NCI-H524 (cell line): ENCODE measurements around the gene THAP12.
"Not testable (repeated sequence)": the region's sequence is repeated elsewhere in the genome, so short reads cannot be mapped to it uniquely, and the experiment has no call there.

Experiments used
- DNase-seq, 2 experiments: peaks; one replicate each; lab custom pipeline; 2025; lab: John Stamatoyannopoulos, UW

Gene THAP12, protein sequence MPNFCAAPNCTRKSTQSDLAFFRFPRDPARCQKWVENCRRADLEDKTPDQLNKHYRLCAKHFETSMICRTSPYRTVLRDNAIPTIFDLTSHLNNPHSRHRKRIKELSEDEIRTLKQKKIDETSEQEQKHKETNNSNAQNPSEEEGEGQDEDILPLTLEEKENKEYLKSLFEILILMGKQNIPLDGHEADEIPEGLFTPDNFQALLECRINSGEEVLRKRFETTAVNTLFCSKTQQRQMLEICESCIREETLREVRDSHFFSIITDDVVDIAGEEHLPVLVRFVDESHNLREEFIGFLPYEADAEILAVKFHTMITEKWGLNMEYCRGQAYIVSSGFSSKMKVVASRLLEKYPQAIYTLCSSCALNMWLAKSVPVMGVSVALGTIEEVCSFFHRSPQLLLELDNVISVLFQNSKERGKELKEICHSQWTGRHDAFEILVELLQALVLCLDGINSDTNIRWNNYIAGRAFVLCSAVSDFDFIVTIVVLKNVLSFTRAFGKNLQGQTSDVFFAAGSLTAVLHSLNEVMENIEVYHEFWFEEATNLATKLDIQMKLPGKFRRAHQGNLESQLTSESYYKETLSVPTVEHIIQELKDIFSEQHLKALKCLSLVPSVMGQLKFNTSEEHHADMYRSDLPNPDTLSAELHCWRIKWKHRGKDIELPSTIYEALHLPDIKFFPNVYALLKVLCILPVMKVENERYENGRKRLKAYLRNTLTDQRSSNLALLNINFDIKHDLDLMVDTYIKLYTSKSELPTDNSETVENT

DNA sequence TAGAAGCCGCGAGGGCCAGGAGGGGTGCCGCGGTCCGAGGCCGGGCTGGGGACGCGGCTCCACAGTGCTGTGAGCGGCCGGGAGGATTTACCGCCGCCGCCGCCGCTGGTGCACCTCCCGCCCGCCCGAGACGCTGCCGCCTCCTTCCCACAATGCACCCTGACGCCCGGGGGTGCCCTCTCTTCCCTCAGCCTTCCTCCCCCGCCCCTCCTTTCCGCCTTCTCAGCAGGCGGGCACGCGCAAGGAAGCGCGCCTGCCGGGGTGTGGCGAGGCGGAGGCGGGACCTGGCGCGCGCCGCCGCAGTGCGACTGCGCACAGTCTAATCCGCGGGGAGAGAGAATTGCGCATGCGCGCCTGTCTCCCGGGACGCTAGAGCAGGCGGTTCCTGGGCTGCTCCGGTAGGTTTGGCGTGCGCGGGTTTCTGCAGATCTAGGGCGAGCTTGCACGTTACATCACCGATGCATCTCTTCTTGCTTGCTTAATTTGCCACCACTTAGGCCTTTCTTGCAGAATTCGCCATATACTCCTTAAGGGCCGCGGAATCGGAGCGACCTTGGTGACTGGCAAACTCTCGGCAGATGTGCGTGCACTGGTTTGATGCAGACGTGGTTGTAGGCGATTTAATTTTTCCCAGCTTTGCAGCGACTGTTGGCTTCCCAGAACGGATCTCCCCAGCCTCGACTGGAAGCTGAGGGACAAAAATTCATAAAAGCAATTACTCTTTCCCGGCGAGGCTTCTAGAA, at the start of gene THAP12, which contains the start of gene GVQW3:
TSS of gene THAP12 (minus strand) at position 156 of the 743 bp plus-strand sequence. CDS start 296 bp downstream, outside the sequence.
TSS of gene GVQW3 (plus strand) at position 347 of the 743 bp plus-strand sequence. CDS start 506 bp downstream, outside the sequence.
- peak; percentile 95 to 96 for DNase-seq

DNA sequence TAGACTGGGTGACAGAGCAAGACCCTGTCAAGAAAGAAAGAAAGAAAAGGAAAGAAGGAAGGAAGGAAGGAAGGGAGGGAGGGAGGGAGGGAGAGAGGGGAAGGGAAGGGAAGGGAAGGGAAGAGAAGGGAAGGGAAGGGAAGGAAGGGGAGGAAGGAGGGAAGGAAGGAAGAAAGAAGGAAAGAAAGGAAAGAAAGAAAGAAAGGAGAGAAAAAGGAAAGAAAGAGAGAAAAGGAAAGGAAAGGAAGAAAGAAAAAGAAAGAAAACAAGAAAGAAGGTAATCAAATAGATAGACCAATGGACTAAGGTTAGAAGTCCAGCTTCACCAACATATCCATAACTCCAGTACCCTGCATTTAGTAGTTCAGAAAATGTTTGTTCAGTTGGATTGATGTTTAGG, 45.7 kb upstream of the THAP12 start:
- no peak for DNase-seq

DNA sequence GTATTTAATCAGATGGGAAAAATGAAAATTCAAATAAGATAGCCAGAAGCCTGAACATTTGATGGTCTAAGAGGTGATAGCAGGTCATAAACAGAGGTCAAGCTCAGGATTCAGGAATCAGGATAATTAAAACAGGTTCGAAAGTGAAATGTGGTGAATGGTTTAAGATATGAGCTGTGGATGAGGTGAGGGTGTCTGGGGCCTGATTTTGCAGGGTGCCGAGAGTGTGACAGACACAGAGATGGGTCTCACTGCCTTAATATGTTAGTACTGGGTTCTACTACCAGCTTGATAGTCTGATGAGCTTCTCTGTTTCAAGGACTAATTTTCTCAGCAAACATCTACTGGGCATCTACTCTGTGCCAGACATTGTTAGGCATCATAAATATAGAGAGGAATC, 44.0 kb upstream of the THAP12 start:
- DNase-seq, result no peak

DNA sequence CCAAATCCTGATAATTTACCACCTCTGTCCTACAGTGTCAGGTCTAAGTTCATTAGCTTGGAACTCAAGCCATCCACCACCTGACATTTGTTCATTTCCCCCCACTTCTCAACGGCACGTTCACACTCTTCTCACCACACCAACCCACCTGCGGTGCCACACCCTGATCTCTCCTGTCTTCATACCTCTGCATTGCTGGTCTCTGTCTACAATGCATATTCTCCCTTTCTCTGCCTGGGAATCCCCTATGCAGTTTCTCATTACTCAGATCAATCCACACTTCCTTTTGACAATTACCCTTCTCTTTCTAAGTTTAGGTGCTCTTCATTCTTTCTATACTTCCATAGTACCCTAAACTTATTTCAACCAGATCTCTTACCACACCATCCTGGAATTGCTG, 43.4 kb upstream of the THAP12 start:
- no peak for DNase-seq

DNA sequence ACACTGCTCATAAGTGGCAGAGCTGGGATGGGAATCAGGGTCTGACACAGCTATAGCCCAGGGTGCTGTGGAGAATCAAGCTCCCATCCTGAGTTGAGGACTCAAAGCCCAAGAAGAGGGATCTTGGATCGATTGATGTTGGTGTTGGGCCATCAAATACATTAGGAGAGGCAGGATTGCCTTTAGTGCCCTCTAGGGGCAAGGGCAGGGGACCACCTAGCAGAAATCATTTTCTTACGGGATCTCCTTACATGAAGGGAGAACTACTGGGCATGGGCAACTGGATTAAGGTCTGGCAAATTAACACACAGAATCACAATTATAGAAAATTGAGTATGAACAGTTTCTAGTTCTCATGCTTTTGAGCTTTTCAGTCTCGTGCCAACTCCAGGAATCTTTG, 39.0 kb upstream of the THAP12 start:
- DNase-seq, result peak in 1 of 2 experiments; percentile 18

DNA sequence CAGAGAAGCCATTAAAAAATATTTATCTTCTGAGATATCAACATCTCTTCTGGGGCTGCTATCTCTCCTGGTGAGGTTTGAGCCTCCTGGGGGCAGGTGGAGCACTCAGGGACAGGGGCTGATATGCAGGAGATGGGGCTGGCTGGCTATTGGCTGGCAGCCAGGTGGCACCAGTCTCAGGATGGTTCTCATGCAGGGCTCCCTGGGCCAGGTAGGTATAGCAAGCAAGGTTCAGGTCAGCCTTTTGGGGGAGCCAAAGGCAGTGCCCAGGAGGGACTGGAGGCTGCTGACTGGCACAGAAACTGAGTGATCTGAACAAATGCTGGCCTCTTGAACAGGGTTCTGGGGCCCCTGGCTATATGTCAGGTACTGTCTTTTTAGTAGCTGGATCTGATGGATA, 34.1 kb upstream of the THAP12 start:
- no peak for DNase-seq

DNA sequence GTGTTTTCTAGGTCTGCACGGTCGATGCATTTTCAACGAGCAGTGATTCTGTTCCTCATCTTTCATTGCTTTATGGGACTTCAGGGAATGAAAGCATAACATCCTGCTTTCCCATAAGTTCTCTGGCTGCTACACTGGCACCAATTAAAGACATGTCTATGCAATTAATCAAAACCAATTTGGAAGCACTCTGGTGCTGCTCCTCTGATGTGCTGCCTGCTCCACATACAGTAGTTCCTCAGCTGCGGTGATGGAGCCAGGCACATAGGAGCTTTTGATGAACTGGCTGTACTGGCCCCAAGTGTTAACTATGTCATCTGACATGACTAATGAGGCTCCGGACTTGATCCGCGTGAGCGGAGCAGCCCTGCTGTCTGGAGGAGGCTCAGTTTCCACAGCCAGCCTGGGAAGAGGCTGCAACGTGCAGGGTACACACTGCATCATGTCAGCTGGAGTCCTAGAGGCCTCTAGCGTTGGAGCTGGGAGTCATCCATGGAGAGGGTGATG, 30.0 kb upstream of the THAP12 start:
- no peak for DNase-seq

DNA sequence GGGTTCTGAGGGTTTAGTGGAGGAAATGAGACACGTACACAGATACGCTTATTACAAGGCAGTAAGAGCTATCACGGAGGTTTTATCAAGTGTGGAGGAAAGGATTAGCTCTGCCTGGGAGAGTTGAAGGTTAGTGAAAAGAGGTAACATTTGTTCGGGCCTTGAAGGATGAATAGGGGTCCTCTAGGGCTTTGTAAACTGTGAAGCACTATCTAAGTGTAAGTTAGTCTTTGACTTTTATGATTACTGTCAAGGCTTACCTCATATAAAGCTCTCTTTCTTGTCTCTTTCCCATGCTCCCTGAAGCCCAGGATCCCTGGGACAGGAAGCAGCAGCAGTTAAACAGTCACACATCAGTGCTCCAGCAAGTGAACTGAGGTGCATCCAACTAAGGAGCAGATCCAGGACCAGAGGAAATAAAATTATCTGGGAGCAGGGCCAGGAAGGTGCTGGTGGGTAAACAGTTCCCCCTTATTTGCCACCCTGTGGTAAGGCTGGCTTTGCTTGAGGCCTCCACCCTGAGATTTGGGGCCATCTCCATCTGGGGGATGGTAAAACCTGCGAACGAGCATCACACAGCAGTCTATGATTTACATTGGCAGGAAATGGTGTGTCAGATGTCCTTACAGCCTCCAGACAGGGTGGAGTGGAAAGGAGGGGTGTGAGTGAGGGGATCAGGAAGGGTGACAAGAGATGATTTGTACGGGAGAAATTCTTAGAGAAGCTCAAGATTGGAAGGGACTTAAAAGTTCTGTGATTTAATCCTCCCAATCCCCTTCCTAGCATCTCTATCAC, 27.4 kb upstream of the THAP12 start:
- peak in 1 of 2 experiments; percentile 45 for DNase-seq

DNA sequence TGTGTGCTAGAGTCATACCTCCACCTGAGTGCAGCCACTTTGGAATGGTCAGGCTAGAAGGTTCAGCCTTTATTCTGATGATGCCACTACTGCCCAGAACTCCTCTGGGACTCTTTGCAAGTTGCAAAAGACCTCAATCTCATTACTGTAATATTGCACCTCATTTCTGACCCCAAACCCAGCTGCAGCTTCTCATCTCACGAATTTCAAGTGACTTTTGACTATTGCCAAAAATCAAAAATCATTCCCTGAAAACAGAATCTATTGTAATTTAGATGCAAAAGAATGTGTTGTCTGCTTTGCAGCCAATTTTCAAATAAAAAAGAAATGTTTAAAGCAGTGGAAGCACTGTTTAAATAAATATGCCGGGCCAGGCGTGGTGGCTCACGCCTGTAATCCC, 25.4 kb upstream of the THAP12 start:
- DNase-seq, result no peak

DNA sequence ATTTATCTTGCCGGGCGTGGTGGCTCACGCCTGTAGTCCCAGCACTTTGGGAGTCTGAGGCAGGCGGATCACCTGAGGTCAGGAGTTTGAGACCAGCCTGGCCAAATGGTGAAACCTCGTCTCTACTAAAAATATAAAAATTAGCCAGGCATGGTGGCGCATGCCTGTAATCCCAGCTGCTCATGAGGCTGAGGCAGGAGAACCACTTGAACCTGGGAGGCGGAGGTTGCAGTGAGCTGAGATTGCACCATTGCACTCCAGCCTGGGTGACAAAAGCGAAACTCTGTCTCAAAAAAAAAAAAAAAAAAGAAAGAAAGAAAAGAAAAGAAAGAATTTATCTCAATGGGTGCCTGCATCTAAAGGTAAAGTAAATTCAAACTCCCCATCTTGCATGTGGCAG, 20.6 kb upstream of the THAP12 start:
- not testable (repeated sequence) for DNase-seq

DNA sequence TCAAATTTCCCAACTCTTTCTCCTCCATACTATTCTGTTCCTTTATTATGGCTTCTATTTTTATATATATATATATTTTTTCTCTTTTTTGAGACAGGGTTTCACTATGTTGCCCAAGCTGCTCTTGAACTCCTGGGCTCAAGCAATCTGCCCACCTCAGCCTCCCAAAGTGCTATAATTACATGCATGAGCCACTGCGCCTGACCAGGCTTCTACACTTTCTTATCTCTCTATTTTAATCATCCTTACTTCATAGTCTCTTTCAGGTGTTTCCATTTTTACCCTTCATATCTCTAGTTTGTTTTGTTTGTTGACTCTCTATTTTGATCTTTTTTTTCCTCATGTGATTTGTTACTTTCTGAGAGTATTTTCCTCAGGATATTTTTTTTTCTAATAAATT, 20.0 kb upstream of the THAP12 start:
- DNase-seq, result no peak

DNA sequence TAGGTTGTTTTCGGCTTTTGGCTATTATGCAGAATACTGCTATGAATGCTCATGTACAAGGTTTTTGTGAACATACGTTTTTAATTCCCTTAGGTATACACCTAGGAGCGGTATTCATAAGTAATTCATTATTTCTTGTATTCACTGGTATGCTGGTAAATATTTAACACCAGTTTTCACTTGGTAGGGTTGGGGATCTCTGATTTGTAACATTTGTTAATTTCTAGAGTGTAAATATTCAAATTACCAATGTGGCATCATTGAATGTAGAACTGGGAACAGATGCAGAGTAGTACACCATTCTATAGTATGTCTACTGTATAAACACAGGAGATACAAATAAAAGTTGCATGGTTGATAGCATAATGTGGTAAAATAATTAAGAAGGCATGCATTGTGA, 16.5 kb upstream of the THAP12 start:
- DNase-seq, result no peak

DNA sequence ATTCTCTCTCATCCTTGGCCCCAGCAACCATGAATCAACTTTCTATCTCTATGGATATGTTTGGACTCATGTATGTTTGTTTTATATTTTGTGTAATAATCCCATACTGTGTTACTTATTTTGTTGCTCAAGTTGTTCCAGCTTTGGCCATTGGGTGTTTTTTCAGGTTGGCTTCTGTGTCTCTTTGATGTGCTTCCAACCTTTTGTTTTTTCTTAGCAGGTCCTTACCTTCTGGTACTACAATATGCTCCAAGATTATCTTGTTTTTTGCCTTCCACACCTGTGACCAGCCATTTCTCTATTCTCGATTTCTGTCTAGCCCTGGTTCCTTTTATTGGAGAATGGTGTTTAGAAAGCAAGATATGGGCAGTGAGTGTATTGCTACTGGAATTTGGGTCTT, 14.4 kb upstream of the THAP12 start:
- DNase-seq, result no peak

DNA sequence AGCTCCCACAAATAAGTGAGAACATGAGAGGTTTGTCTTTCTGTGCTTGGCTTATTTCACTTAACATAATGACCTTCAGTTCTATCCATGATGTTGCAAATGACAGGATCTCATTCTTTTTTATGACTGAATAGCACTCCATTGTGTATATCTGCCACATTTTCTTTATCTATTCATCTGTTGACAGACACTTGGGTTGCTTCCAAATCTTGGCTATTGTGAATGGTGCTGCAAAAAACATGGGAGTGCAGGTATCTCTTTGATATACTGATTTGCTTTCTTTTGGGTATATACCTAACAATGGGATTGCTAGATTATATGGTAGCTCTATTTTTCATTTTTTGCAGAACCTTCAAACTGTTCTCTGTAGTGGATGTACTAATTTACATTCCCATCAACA, 13.5 kb upstream of the THAP12 start:
- no peak for DNase-seq

DNA sequence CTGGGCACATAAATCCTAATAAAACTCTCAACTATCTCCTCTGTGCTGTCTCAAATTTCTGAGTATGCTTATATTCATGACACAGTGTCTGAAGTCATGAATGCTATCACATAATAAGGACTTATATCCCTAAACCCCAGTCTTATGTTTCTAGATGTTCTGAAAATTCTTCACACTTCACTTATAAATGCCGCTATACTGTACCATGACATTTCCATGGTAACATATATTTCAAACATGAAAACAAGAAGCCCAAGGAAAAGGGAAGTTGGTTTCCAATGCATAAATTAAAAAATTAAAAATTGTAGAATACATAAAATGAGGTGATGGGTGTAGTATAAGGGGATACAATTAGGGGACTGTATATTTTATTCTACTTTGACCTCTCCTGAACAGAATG, 11.9 kb upstream of the THAP12 start:
- DNase-seq, result no peak

DNA sequence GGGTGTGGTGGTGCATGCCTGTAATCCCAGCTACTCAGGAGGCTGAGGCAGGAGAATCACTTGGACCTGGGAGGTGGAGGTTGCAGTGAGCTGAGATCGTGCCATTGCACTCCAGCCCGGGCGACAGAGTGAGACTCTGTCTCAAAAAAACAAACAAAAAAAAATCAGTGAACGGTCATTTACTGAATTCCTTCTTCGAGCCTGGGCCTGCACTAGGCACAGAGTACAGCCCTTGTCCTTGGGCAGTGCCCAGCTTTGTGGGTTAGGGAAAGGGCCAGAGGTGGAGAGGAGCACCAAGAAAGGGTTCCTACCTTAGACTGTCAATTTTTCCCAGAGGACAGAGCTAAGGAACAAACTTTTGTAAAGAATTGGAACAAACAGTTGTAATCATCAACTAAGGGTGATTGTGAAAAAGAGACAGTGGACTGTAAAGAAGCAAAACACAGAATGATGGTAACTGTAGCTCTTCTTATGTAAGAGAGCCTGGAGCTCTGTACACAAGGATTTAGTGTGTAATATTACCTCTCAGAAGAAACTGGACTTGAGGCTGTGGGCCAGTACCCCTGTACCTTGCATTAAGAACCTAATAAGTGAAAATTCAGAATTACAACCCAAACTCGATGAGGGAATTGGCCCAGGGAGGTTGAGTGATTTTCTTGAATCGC, 11.0 kb upstream of the THAP12 start:
- no peak for DNase-seq

DNA sequence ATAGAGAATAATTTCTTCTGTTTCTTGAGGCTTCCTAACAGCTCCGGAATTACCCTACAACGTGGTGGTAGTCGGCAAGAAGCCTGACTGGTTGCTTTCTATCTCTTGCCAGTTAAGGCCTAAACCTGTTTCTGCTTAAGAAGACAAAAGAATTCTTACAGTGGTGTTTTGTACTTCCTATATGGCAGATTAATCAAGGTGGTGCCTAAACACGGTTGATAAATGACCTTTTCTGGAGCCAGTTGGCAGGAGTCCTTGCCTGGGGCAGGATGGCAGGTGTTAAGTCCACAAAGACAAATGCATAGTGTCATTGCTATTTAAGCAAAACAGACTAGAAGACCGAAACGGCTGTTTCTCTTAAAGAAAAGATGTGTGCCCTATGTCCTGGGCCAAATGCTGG, 10.1 kb upstream of the THAP12 start:
- DNase-seq, result no peak

DNA sequence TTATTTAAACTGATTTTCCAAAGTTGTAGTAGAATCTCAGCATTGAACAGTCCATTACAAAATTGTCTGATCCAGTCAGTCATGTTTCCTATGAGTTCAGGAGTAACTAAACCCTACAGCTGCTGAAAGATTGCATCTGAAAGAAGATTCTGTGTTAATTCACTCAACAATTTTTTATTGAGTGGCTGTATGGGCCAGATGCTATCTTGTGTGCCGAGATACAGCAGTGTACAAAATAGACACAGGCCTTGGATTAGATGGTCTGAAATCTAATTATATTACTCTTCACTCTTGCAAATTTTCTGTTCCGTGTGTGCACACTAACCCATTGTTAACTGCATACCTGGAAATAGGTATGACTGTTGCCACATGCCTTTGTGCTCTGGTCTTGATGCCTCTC, 7.5 kb upstream of the THAP12 start:
- no peak for DNase-seq

DNA sequence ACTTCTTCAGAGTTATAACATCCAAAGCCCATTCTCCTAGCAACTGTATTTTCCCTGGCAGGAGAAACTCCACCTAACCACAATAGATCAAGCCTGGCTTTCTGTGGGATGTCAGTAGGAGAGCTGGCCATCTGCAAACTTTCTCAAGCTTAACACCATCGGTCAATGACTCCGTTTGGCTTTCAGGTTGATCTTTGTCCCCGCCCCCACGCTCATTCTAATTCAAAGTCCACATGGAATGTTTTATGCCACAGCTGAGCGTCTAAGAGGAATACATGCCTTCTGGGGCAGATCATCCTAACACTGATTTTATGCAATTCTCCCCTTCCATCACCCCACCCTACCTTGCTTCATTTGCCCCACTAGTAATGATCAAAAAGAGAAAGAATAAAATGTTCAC, 5.0 kb upstream of the THAP12 start:
- no peak for DNase-seq

DNA sequence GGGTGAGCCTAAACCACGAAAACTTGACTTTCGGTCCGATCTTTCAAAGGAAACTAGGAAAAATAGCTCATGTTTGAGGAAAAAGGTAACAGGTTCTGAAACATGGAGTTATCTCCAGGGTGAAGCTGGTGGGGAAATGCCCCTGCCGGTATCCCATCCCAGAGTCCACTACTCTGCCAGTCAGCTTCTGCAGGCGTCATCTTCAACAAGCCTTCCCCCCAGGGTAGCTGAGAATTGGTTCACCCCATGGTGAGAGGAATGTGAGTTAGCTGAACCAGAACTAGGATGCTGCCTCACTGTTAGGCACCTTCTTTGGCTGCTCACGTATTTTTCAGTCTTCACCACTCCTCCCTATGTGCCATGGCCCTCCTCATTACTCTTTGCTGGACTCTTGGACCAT, 1.3 kb upstream of the THAP12 start:
- no peak for DNase-seq
